Measurements from ENCODE around the gene TM9SF4. TPM values are rescaled to one million over a fixed set of nuclear protein-coding genes. Genes with fewer than 3 reads are reported as not detected.

Gene TM9SF4
- total RNA-seq, 5 donors from 2014 or later (not counting 1 experiment from before 2014, with no cell fraction given): 32.6 to 42.3 (median 38.0) TPM

- no peak overlapping the region for H3K4me3 Mint-ChIP-seq
- H3K9me3 Mint-ChIP-seq: no peaks in the 10 kb centered on the region
- DNase-seq (no peak), ATAC-seq (replicated peaks in 1 of 4) (no peak)
- Histone ChIP-seq H3K36me3 (ENCODE audit: control insufficient read depth in 2 of 2, extremely low read depth in 1 of 2, insufficient read depth in 1 of 2, low read length in 1 of 2) (no peaks in the 10 kb centered on the region), H3K4me3 (ENCODE audit: control insufficient read depth in 1 of 2, extremely low read depth in 1 of 2, low read length in 1 of 2) (no peak overlapping the region), H3K27ac (ENCODE audit: low read length) (no peak overlapping the region), H3K27me3 (replicated peaks in 1 of 2; ENCODE audit: control insufficient read depth in 2 of 2, extremely low read depth in 1 of 2, insufficient read depth in 2 of 2, low read length in 1 of 2) (peaks cover 0 to 17% of the 10 kb centered on the region in 2 experiments), H3K4me1 (ENCODE audit: control insufficient read depth in 1 of 2, extremely low read depth in 1 of 2, insufficient read depth in 2 of 2, low read length in 2 of 2) (peaks cover 0 to 4% of the 10 kb centered on the region in 2 experiments), H3K9me3 (no peaks in the 10 kb centered on the region)
- no peaks in the 10 kb centered on the region for H3K36me3 Mint-ChIP-seq
- WGBS (ENCODE audit: insufficient coverage): no CpG with 5 or more reads among the region's 3 CpGs
- peaks cover 13 to 23% of the 10 kb centered on the region in 2 donors for H3K27me3 Mint-ChIP-seq
- ChIA-PET POLR2A (no interaction called here), CTCF (interaction anchor here in 1 of 2 donors (0.6 kb wide), 2 partner anchors 25 to 587 kb away, joined by 3 to 4 read pairs; no protein-coding TSS in a partner anchor)
- H3K4me1 Mint-ChIP-seq: peaks cover 0 to 1% (median 0%) of the 10 kb centered on the region in 3 donors
- H3K27ac Mint-ChIP-seq: no peak overlapping the region
Observed at GRCh38 chr20:32087070-32087469, 22.4 kb upstream of the TM9SF4 start.

- Histone ChIP-seq H3K27me3 (replicated peaks in 1 of 2; ENCODE audit: control insufficient read depth in 2 of 2, extremely low read depth in 1 of 2, insufficient read depth in 2 of 2, low read length in 1 of 2) (peaks cover 0 to 21% of the 10 kb centered on the region in 2 experiments), H3K4me1 (ENCODE audit: control insufficient read depth in 1 of 2, extremely low read depth in 1 of 2, insufficient read depth in 2 of 2, low read length in 2 of 2) (peaks cover 0 to 5% of the 10 kb centered on the region in 2 experiments), H3K27ac (ENCODE audit: low read length) (no peak overlapping the region), H3K36me3 (ENCODE audit: control insufficient read depth in 2 of 2, extremely low read depth in 1 of 2, insufficient read depth in 1 of 2, low read length in 1 of 2) (no peaks in the 10 kb centered on the region), H3K9me3 (no peaks in the 10 kb centered on the region), H3K4me3 (ENCODE audit: control insufficient read depth in 1 of 2, extremely low read depth in 1 of 2, low read length in 1 of 2) (no peak overlapping the region)
- Mint-ChIP-seq H3K4me1 (peaks cover 0 to 1% (median 0%) of the 10 kb centered on the region in 3 donors), H3K4me3 (no peak overlapping the region), H3K9me3 (no peaks in the 10 kb centered on the region), H3K27me3 (peaks cover 0 to 15% of the 10 kb centered on the region in 2 donors), H3K27ac (no peak overlapping the region), H3K36me3 (no peaks in the 10 kb centered on the region)
- ChIA-PET CTCF (no interaction called here), POLR2A (no interaction called here)
- DNase-seq (no peak), ATAC-seq (replicated peaks in 1 of 4) (no peak)
- WGBS (ENCODE audit: insufficient coverage): 100% methylated on average over 2 of the region's 3 CpGs
Observed at GRCh38 chr20:32088759-32089158, 20.8 kb upstream of the TM9SF4 start.

GRCh38 chr20:32089637-32090362 is 19.7 kb upstream of the TM9SF4 start:
- no peak overlapping the region for H3K27ac ChIP-seq (ENCODE audit: low read length)
- CTCF ChIA-PET: no interaction called here
- no peak for ATAC-seq (replicated peaks in 1 of 4)

GRCh38 chr20:32091888-32092346 is 17.6 kb upstream of the TM9SF4 start:
- CTCF ChIA-PET: interaction anchor here (0.5 to 1.1 kb wide), 5 partner anchors 10 to 135 kb away, joined by 3 to 9 read pairs (median 4); no protein-coding TSS in a partner anchor
- no peaks in the 10 kb centered on the region for H3K9me3 ChIP-seq
- peak; percentile 80 to 89 (median 84) for ATAC-seq (replicated peaks in 1 of 4)

More at GRCh38 chr20:32089637-32090362, 19.7 kb upstream of the TM9SF4 start:
- Mint-ChIP-seq H3K27me3 (peaks cover 0 to 15% of the 10 kb centered on the region in 2 donors), H3K4me3 (no peak overlapping the region), H3K36me3 (no peaks in the 10 kb centered on the region), H3K27ac (no peak overlapping the region), H3K9me3 (no peaks in the 10 kb centered on the region), H3K4me1 (peaks cover 0 to 1% (median 0%) of the 10 kb centered on the region in 3 donors)
- no peak for DNase-seq
- peaks cover 0 to 5% of the 10 kb centered on the region in 2 experiments for H3K4me1 ChIP-seq (ENCODE audit: control insufficient read depth in 1 of 2, extremely low read depth in 1 of 2, insufficient read depth in 2 of 2, low read length in 2 of 2)
- peaks cover 0 to 14% of the 10 kb centered on the region in 2 experiments for H3K27me3 ChIP-seq (replicated peaks in 1 of 2; ENCODE audit: control insufficient read depth in 2 of 2, extremely low read depth in 1 of 2, insufficient read depth in 2 of 2, low read length in 1 of 2)
- no peaks in the 10 kb centered on the region for H3K36me3 ChIP-seq (ENCODE audit: control insufficient read depth in 2 of 2, extremely low read depth in 1 of 2, insufficient read depth in 1 of 2, low read length in 1 of 2)
- H3K4me3 ChIP-seq (ENCODE audit: control insufficient read depth in 1 of 2, extremely low read depth in 1 of 2, low read length in 1 of 2): no peak overlapping the region
- no peaks in the 10 kb centered on the region for H3K9me3 ChIP-seq
- POLR2A ChIA-PET: no interaction called here
- 77% methylated on average over 4 of the region's 5 CpGs for WGBS (ENCODE audit: insufficient coverage)

GRCh38 chr20:32098786-32099185 is 10.7 kb upstream of the TM9SF4 start:
- peaks cover 0 to 22% of the 10 kb centered on the region in 2 experiments for H3K27me3 ChIP-seq (replicated peaks in 1 of 2; ENCODE audit: control insufficient read depth in 2 of 2, extremely low read depth in 1 of 2, insufficient read depth in 2 of 2, low read length in 1 of 2)
- H3K36me3 ChIP-seq (ENCODE audit: control insufficient read depth in 2 of 2, extremely low read depth in 1 of 2, insufficient read depth in 1 of 2, low read length in 1 of 2): no peaks in the 10 kb centered on the region
- ChIA-PET POLR2A (no interaction called here), CTCF (no interaction called here)
- Mint-ChIP-seq H3K4me1 (no peaks in the 10 kb centered on the region), H3K36me3 (no peaks in the 10 kb centered on the region), H3K4me3 (no peak overlapping the region), H3K27me3 (peaks cover 7 to 36% of the 10 kb centered on the region in 2 donors), H3K27ac (no peak overlapping the region), H3K9me3 (no peaks in the 10 kb centered on the region)
- 82% methylated on average over 6 of the region's 6 CpGs for WGBS (ENCODE audit: insufficient coverage)
- DNase-seq: no peak
- H3K27ac ChIP-seq (ENCODE audit: low read length): no peak overlapping the region
- H3K4me3 ChIP-seq (ENCODE audit: control insufficient read depth in 1 of 2, extremely low read depth in 1 of 2, low read length in 1 of 2): no peak overlapping the region
- H3K9me3 ChIP-seq: no peaks in the 10 kb centered on the region
- no peaks in the 10 kb centered on the region for H3K4me1 ChIP-seq (ENCODE audit: control insufficient read depth in 1 of 2, extremely low read depth in 1 of 2, insufficient read depth in 2 of 2, low read length in 2 of 2)
- no peak for ATAC-seq (replicated peaks in 1 of 4)

More at GRCh38 chr20:32091888-32092346, 17.6 kb upstream of the TM9SF4 start:
- POLR2A ChIA-PET: interaction anchor here in 1 of 2 donors (0.6 kb wide), 1 partner anchor 22 kb away, joined by 3 read pairs; no protein-coding TSS in a partner anchor
- Histone ChIP-seq H3K4me3 (ENCODE audit: control insufficient read depth in 1 of 2, extremely low read depth in 1 of 2, low read length in 1 of 2) (no peak overlapping the region), H3K4me1 (ENCODE audit: control insufficient read depth in 1 of 2, extremely low read depth in 1 of 2, insufficient read depth in 2 of 2, low read length in 2 of 2) (peaks cover 0 to 5% of the 10 kb centered on the region in 2 experiments), H3K27me3 (replicated peaks in 1 of 2; ENCODE audit: control insufficient read depth in 2 of 2, extremely low read depth in 1 of 2, insufficient read depth in 2 of 2, low read length in 1 of 2) (peaks cover 0 to 10% of the 10 kb centered on the region in 2 experiments), H3K27ac (ENCODE audit: low read length) (no peak overlapping the region), H3K36me3 (ENCODE audit: control insufficient read depth in 2 of 2, extremely low read depth in 1 of 2, insufficient read depth in 1 of 2, low read length in 1 of 2) (no peaks in the 10 kb centered on the region)
- Mint-ChIP-seq H3K27ac (no peak overlapping the region), H3K27me3 (peaks cover 0 to 11% of the 10 kb centered on the region in 2 donors), H3K9me3 (no peaks in the 10 kb centered on the region), H3K4me1 (peaks cover 0 to 1% (median 0%) of the 10 kb centered on the region in 3 donors), H3K36me3 (no peaks in the 10 kb centered on the region), H3K4me3 (no peak overlapping the region)
- DNase-seq: peak; percentile 44 to 79 (median 68)
- WGBS (ENCODE audit: insufficient coverage): no CpG with 5 or more reads among the region's 7 CpGs

- DNase-seq (no peak), ATAC-seq (replicated peaks in 1 of 4) (no peak)
- peak overlapping the region; percentile 96 for H3K27ac ChIP-seq (ENCODE audit: low read length)
- Mint-ChIP-seq H3K27ac (no peak overlapping the region), H3K4me1 (peaks cover 34 to 40% (median 39%) of the 10 kb centered on the region in 3 donors), H3K36me3 (no peaks in the 10 kb centered on the region), H3K4me3 (peak overlapping the region; percentile 95 to 99 (median 99)), H3K27me3 (peaks cover 0 to 4% of the 10 kb centered on the region in 2 donors), H3K9me3 (no peaks in the 10 kb centered on the region)
- peaks cover 12 to 26% of the 10 kb centered on the region in 2 experiments for H3K4me1 ChIP-seq (ENCODE audit: control insufficient read depth in 1 of 2, extremely low read depth in 1 of 2, insufficient read depth in 2 of 2, low read length in 2 of 2)
- H3K4me3 ChIP-seq (ENCODE audit: control insufficient read depth in 1 of 2, extremely low read depth in 1 of 2, low read length in 1 of 2): peak overlapping the region; percentile 96 to 99
- POLR2A ChIA-PET: interaction anchor here in 1 of 2 donors (0.6 kb wide), 1 partner anchor 11 kb away, joined by 3 read pairs; no protein-coding TSS in a partner anchor
- CTCF ChIA-PET: interaction anchor here in 1 of 2 donors (0.6 to 1.2 kb wide), 3 partner anchors 14 to 385 kb away, joined by 3 to 4 read pairs (median 3); no protein-coding TSS in a partner anchor
- no CpG with 5 or more reads among the region's 5 CpGs for WGBS (ENCODE audit: insufficient coverage)
- H3K27me3 ChIP-seq (replicated peaks in 1 of 2; ENCODE audit: control insufficient read depth in 2 of 2, extremely low read depth in 1 of 2, insufficient read depth in 2 of 2, low read length in 1 of 2): no peaks in the 10 kb centered on the region
- H3K36me3 ChIP-seq (ENCODE audit: control insufficient read depth in 2 of 2, extremely low read depth in 1 of 2, insufficient read depth in 1 of 2, low read length in 1 of 2): no peaks in the 10 kb centered on the region
- no peaks in the 10 kb centered on the region for H3K9me3 ChIP-seq
Observed at GRCh38 chr20:32108814-32109391, 611 bp upstream of the TM9SF4 start.
